GM12873 (cell line): ENCODE data around the gene BBLN.

Experiments
- TF ChIP-seq, protein P1 (sequence below): IDR thresholded peaks from 2 replicates; pipeline ENCODE4 v1.5.1; 2012; ENCODE audit warnings: low read depth, mild to moderate bottlenecking, moderate library complexity, low read length, control low read depth; ENCODE audit not compliant: insufficient read depth; ENCODE audit errors: missing control alignments

The BBLN gene

DNA sequence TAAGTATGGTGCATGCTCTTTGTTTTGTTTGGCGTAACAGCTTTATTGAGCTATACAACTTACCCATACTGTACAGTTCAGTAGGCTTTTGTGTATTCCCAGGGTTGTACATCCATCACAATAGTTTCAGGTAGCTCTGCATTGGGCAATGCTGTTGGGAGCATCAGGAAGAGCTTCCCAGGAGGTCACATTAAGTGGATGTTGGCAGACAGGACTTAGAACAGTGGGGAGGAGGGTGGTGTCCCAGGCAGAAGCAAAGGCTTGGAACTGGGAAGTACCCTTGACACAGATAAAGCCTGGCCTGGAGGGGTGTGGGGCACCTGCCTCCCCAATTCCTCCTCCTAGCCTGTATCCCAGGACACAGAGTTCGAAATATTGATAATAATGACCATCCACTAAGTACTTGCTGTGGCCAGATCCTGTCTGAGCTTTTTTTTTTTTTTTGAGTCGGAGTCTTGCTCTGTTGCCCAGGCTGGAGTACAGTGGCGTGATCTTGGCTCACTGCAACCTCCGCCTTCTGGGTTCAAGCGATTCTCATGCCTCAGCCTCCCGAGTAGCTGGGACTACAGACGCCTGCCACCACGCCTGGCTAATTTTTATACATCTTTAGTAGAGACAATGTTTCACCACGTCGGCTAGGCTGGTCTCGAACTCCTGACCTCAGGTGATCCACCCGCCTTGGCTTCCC, 1.3 kb downstream of the BBLN start:
- TF ChIP-seq, protein P1, sequence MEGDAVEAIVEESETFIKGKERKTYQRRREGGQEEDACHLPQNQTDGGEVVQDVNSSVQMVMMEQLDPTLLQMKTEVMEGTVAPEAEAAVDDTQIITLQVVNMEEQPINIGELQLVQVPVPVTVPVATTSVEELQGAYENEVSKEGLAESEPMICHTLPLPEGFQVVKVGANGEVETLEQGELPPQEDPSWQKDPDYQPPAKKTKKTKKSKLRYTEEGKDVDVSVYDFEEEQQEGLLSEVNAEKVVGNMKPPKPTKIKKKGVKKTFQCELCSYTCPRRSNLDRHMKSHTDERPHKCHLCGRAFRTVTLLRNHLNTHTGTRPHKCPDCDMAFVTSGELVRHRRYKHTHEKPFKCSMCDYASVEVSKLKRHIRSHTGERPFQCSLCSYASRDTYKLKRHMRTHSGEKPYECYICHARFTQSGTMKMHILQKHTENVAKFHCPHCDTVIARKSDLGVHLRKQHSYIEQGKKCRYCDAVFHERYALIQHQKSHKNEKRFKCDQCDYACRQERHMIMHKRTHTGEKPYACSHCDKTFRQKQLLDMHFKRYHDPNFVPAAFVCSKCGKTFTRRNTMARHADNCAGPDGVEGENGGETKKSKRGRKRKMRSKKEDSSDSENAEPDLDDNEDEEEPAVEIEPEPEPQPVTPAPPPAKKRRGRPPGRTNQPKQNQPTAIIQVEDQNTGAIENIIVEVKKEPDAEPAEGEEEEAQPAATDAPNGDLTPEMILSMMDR, result no peak

- TF ChIP-seq, protein P1, result no peak
These were observed 2.4 kb downstream of the BBLN start for GRCh38 chr9:128162215-128163026.

GRCh38 chr9:128163027-128163515, 3.0 kb downstream of the BBLN start:
- TF ChIP-seq, protein P1, result no peak

GRCh38 chr9:128163523-128164306, 3.6 kb downstream of the BBLN start:
- TF ChIP-seq, protein P1, result no peak

GRCh38 chr9:128164307-128164885, 4.3 kb downstream of the BBLN start:
- TF ChIP-seq, protein P1, result no peak

DNA sequence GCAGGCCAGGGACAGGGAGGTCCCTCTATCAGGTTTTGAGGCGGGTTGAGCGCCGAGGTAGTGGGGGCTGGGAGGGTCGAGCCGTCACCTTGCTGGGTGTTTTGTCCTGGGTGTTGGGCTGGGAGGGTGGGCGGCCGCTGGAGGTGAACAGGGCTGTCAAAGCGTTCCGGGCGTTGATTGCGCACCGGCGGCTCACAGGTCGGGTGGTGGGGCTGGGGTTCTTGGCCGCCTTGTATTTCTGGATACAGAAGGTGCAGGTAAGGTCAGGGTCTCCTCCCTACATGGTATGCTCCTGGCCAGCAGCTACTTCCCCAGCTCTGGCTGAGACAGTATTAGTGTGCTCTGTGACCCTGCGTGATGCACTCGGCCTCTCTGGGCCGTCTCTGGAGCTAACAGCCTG, 6.1 kb downstream of the BBLN start:
- TF ChIP-seq, protein P1, result no peak
